HL-60 (cell line): ENCODE data around the gene SARDH.

Source experiments
- CTCF ChIP-seq: IDR thresholded peaks from one replicate; pipeline ENCODE4 v1.5.1; 2011; ENCODE audit warnings: low read length, control low read depth, inconsistent platforms; ENCODE audit not compliant: insufficient read depth
- GABPA ChIP-seq: IDR thresholded peaks from 2 replicates; pipeline ENCODE4 v1.6.1; 2012; ENCODE audit warnings: low read depth
- POLR2AphosphoS5 ChIP-seq: IDR thresholded peaks from 2 replicates; pipeline ENCODE4 v1.6.1; 2012; ENCODE audit warnings: low read depth
- REST ChIP-seq: IDR thresholded peaks from 2 replicates; pipeline ENCODE4 v1.6.1; 2012; ENCODE audit warnings: low read depth; ENCODE audit not compliant: insufficient replicate concordance
- SPI1 ChIP-seq: IDR thresholded peaks from 2 replicates; pipeline ENCODE4 v1.6.1; 2012; ENCODE audit warnings: low read depth, mild to moderate bottlenecking, borderline replicate concordance

- TF ChIP-seq CTCF (no peak), POLR2AphosphoS5 (no peak), SPI1 (no peak), REST (no peak), GABPA (no peak)
Measured at GRCh38 chr9:133727277-133727875, 10.8 kb downstream of the SARDH start.
